ENCODE data around the gene ICAM3. TPM values are rescaled to one million over a fixed set of nuclear protein-coding genes. Genes with fewer than 3 reads are reported as not detected.
A peak's percentile ranks its signal among the peaks of the same experiment; 100 is the strongest.

The ICAM3 gene
- total RNA-seq, 1 experiment from 2014 or later: 8.3 TPM

DNA sequence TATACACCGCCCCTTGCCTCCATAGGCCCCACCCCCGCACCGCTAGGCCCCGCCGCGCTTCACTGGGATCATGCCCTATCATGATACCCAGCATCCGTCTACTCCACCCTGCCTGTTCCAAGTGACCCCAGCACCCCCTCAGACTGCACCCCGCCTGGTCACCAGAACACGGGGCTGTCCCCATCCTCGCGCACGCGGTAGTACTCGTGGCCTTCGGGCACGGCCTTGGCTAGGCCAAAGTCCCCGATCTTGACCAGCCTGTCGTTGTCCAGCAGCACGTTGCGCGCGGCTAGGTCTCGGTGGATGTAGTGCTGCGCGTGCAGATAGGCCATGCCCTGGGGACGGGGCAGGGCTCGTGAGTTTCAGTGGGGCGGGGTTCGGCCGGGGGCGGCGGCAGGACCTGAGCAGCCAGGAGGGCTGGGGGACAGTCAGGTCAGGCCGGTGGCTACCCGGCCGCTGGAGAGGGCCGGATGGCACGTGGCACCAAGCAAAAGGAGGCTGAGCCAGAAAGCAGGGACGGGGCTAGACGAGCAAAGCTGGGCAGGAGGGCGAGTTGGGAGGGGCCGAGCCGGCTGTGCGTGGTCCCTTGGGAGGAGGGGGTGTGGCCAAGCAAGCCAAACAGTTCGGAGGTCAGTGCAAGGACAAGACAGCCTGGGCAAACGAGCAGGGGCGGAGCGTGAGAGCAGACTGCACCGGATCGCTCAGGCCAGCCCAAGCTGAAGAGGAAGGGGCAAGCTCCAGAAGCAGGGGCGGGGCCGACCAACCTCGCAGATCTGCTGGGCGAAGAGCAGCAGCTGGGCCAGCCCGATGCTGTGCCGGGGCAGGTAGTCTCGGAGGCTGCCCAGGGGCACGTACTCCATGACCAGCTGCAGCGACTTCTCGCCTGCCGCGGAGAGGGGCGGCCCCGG is 13.6 kb upstream of the ICAM3 start:
- H3K9me2 ChIP-seq (ENCODE audit: insufficient read depth): no peaks in the 10 kb centered on the region
- RAD21 ChIA-PET (ENCODE audit: low non-redundant PET in 1 of 2, low total read pairs in 2 of 2, uncharacterized antibody in 2 of 2, unreplicated experiment in 2 of 2): no interaction called here
- no peak overlapping the region for H3K4me3 ChIP-seq (replicated peaks in 1 of 2; ENCODE audit: low read depth in 1 of 2, low read length in 2 of 2)
- no peak overlapping the region for H2AFZ ChIP-seq (ENCODE audit: low read depth, low read length, poor library complexity, severe bottlenecking)
- CTCF ChIA-PET: no interaction called here
- intact Hi-C loops (cut with micrococcal nuclease): no loop called here
- no peaks in the 10 kb centered on the region; a peak in 1 of 4 replicates for H3K4me1 ChIP-seq (ENCODE audit: control insufficient read depth in 1 of 2, insufficient read depth in 2 of 2, low read length in 2 of 2)
- no TSS peak for BruUV-seq (replicated peaks)
- H3K9ac ChIP-seq (ENCODE audit: low read length): no peak overlapping the region
- peak; percentile 11 for ATAC-seq
- no peaks in the 10 kb centered on the region for H3K79me2 ChIP-seq (ENCODE audit: insufficient read depth, low read length)
- POLR2A ChIA-PET: no interaction called here
- TF ChIP-seq POLR2AphosphoS5 (IDR thresholded peaks at IDR 0.05; ENCODE audit: low read depth, low read length): no peak
- TF ChIP-seq ZFX (IDR thresholded peaks at IDR 0.05): no peak
- H3K27ac ChIP-seq (ENCODE audit: low read depth, low read length): no peak overlapping the region; the same call in 1 of the 2 replicates
- peaks cover under 1 to 14% of the 10 kb centered on the region in 2 experiments; a peak in 3 of 4 replicates for H3K36me3 ChIP-seq (ENCODE audit: control insufficient read depth in 1 of 2, insufficient read depth in 2 of 2, low read length in 2 of 2)
- no peak for DNase-seq (ENCODE audit: low read depth, low spot score)
- no peaks in the 10 kb centered on the region for H3K9me3 ChIP-seq (ENCODE audit: control insufficient read depth in 1 of 2, insufficient read depth in 1 of 2, low read depth in 1 of 2, low read length in 2 of 2)
- H3K27me3 ChIP-seq (ENCODE audit: insufficient read depth, low read length): no peaks in the 10 kb centered on the region
- H4K20me1 ChIP-seq (ENCODE audit: insufficient read depth): no peaks in the 10 kb centered on the region
- no peak overlapping the region for H3K4me2 ChIP-seq (ENCODE audit: low read length)

DNA sequence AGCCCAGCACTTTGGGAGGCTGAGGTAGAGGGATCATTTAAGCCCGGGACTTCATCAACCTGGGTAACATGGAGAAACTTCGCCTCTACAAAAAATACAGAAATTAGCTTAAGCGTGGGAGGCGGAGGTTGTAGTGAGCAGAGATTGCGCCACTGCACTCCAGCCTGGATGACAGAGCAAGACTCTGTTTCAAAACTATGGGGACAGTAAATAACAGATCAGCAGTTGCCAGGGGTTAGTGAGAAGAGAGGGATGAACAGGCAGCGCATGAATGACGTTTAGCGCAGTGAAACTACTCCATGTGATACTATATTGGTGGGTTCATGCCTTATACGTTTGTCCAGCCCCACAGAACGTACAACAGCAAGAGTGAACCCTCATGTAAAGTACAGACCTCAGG is 7.1 kb upstream of the ICAM3 start:
- Histone ChIP-seq H3K4me3 (replicated peaks in 1 of 2; ENCODE audit: low read depth in 1 of 2, low read length in 2 of 2) (no peak overlapping the region), H3K9me2 (ENCODE audit: insufficient read depth) (no peaks in the 10 kb centered on the region), H3K4me1 (ENCODE audit: control insufficient read depth in 1 of 2, insufficient read depth in 2 of 2, low read length in 2 of 2) (peaks cover 0 to 14% of the 10 kb centered on the region in 2 experiments; a peak in 2 of 4 replicates), H3K9ac (ENCODE audit: low read length) (no peak overlapping the region), H2AFZ (ENCODE audit: low read depth, low read length, poor library complexity, severe bottlenecking) (no peak overlapping the region), H3K27me3 (ENCODE audit: insufficient read depth, low read length) (no peaks in the 10 kb centered on the region), H3K79me2 (ENCODE audit: insufficient read depth, low read length) (no peaks in the 10 kb centered on the region), H3K4me2 (ENCODE audit: low read length) (peak overlapping the region; percentile 27; the same call in 1 of the 2 replicates), H3K27ac (ENCODE audit: low read depth, low read length) (no peak overlapping the region), H3K9me3 (ENCODE audit: control insufficient read depth in 1 of 2, insufficient read depth in 1 of 2, low read depth in 1 of 2, low read length in 2 of 2) (no peaks in the 10 kb centered on the region), H3K36me3 (ENCODE audit: control insufficient read depth in 1 of 2, insufficient read depth in 2 of 2, low read length in 2 of 2) (no peaks in the 10 kb centered on the region), H4K20me1 (ENCODE audit: insufficient read depth) (no peaks in the 10 kb centered on the region)
- ChIA-PET POLR2A (no interaction called here), RAD21 (ENCODE audit: low non-redundant PET in 1 of 2, low total read pairs in 2 of 2, uncharacterized antibody in 2 of 2, unreplicated experiment in 2 of 2) (no interaction called here), CTCF (no interaction called here)
- intact Hi-C loops (cut with micrococcal nuclease): no loop called here
- BruUV-seq (replicated peaks): no TSS peak
- ATAC-seq: no peak; the same call in 1 of the 2 replicates
- DNase-seq (ENCODE audit: low read depth, low spot score): no peak
- TF ChIP-seq RAD21 (IDR thresholded peaks at IDR 0.05; ENCODE audit: low read depth) (no peak), ZNF274 (IDR thresholded peaks at IDR 0.05; ENCODE audit: low read depth, low read length) (no peak), CEBPB (IDR thresholded peaks at IDR 0.05; ENCODE audit: low read depth) (no peak), YY1 (IDR thresholded peaks at IDR 0.05; ENCODE audit: extremely low read depth, insufficient replicate concordance, low read depth, low read length) (no peak), FOSL1 (IDR thresholded peaks at IDR 0.05; ENCODE audit: low read depth) (no peak)
- TF ChIP-seq, protein P1, sequence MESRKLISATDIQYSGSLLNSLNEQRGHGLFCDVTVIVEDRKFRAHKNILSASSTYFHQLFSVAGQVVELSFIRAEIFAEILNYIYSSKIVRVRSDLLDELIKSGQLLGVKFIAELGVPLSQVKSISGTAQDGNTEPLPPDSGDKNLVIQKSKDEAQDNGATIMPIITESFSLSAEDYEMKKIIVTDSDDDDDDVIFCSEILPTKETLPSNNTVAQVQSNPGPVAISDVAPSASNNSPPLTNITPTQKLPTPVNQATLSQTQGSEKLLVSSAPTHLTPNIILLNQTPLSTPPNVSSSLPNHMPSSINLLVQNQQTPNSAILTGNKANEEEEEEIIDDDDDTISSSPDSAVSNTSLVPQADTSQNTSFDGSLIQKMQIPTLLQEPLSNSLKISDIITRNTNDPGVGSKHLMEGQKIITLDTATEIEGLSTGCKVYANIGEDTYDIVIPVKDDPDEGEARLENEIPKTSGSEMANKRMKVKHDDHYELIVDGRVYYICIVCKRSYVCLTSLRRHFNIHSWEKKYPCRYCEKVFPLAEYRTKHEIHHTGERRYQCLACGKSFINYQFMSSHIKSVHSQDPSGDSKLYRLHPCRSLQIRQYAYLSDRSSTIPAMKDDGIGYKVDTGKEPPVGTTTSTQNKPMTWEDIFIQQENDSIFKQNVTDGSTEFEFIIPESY (IDR thresholded peaks at IDR 0.05; ENCODE audit: extremely low read depth, insufficient replicate concordance, low read length): no peak
- TF ChIP-seq, protein P2, sequence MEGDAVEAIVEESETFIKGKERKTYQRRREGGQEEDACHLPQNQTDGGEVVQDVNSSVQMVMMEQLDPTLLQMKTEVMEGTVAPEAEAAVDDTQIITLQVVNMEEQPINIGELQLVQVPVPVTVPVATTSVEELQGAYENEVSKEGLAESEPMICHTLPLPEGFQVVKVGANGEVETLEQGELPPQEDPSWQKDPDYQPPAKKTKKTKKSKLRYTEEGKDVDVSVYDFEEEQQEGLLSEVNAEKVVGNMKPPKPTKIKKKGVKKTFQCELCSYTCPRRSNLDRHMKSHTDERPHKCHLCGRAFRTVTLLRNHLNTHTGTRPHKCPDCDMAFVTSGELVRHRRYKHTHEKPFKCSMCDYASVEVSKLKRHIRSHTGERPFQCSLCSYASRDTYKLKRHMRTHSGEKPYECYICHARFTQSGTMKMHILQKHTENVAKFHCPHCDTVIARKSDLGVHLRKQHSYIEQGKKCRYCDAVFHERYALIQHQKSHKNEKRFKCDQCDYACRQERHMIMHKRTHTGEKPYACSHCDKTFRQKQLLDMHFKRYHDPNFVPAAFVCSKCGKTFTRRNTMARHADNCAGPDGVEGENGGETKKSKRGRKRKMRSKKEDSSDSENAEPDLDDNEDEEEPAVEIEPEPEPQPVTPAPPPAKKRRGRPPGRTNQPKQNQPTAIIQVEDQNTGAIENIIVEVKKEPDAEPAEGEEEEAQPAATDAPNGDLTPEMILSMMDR (IDR thresholded peaks at IDR 0.05 in 2 of 3, conservative IDR thresholded peaks at IDR 0.05 in 1 of 3; ENCODE audit: borderline replicate concordance in 1 of 3, insufficient read depth in 1 of 3, low read depth in 2 of 3, low read length in 2 of 3): no peak
- TF ChIP-seq, protein P3, sequence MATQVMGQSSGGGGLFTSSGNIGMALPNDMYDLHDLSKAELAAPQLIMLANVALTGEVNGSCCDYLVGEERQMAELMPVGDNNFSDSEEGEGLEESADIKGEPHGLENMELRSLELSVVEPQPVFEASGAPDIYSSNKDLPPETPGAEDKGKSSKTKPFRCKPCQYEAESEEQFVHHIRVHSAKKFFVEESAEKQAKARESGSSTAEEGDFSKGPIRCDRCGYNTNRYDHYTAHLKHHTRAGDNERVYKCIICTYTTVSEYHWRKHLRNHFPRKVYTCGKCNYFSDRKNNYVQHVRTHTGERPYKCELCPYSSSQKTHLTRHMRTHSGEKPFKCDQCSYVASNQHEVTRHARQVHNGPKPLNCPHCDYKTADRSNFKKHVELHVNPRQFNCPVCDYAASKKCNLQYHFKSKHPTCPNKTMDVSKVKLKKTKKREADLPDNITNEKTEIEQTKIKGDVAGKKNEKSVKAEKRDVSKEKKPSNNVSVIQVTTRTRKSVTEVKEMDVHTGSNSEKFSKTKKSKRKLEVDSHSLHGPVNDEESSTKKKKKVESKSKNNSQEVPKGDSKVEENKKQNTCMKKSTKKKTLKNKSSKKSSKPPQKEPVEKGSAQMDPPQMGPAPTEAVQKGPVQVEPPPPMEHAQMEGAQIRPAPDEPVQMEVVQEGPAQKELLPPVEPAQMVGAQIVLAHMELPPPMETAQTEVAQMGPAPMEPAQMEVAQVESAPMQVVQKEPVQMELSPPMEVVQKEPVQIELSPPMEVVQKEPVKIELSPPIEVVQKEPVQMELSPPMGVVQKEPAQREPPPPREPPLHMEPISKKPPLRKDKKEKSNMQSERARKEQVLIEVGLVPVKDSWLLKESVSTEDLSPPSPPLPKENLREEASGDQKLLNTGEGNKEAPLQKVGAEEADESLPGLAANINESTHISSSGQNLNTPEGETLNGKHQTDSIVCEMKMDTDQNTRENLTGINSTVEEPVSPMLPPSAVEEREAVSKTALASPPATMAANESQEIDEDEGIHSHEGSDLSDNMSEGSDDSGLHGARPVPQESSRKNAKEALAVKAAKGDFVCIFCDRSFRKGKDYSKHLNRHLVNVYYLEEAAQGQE (IDR thresholded peaks at IDR 0.05; ENCODE audit: low read depth): no peak
